T-helper 17 cell (primary cell): Measurements from ENCODE around the gene FHOD3. TPM values are rescaled to one million over a fixed set of nuclear protein-coding genes. Genes with fewer than 3 reads are reported as not detected.

Experiments
- ATAC-seq: fragments of 150-1000 bp; cut with Tn5 transposase; 2 replicates; pipeline ENCODE4 v1.10.0; 2021; ENCODE audit warnings: mild to moderate bottlenecking, moderate library complexity
- DNase-seq, 3 donors: peaks; one replicate each; pipeline versions ENCODE4 v3.0.0 to v3.0.0-alpha.2; 2020 to 2021
- H3K9me3 ChIP-seq: one replicate; pipeline ENCODE4 v1.7.0; 2013; ENCODE audit warnings: low read length, mild to moderate bottlenecking; ENCODE audit not compliant: control insufficient read depth, poor library complexity, severe bottlenecking
- H3K27ac Mint-ChIP-seq: one replicate; pipeline ENCODE4 v1.8.0; 2022; ENCODE audit warnings: mild to moderate bottlenecking, moderate library complexity, mixed read lengths
- H3K27me3 Mint-ChIP-seq: one replicate; pipeline ENCODE4 v1.8.0; 2022; ENCODE audit warnings: mixed read lengths
- H3K36me3 Mint-ChIP-seq: one replicate; pipeline ENCODE4 v1.8.0; 2022; ENCODE audit warnings: low read depth, mixed read lengths
- H3K4me1 Mint-ChIP-seq: one replicate; pipeline ENCODE4 v1.8.0; 2022; ENCODE audit warnings: mild to moderate bottlenecking, mixed read lengths
- H3K4me3 Mint-ChIP-seq: one replicate; pipeline ENCODE4 v1.8.0; 2022; ENCODE audit warnings: mild to moderate bottlenecking, moderate library complexity, mixed read lengths
- total RNA-seq, 4 donors: library from RNA in 2 of 4; stranded (reverse) in 2 of 4; gene quantifications; one replicate each; pipeline ENCODE4 v1.2.3 and lab custom pipeline; 2022 to 2026

Gene FHOD3
- total RNA-seq, 2 donors from 2014 or later: not detected

DNA sequence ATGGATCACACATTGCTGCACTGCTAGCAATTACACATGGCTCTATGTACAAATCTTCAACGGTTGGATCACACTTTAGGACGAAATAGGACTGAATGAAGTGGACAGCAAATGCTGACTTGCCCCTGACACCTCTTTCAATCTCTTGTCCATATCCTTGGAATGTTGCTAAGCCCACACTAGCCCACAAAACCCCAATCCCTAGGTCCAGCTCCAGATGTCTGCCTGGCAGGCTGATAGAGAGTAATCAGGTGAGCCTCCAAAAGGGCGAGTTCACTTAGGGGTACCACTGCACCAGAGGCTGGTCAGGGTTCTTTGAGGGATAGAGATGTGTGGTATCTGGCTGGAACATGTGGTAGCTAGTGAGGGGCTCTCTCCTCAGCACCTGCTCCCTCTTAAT is 18.5 kb upstream of the FHOD3 start:
- Mint-ChIP-seq H3K4me3 (no peak overlapping the region), H3K27me3 (peaks cover 59% of the 10 kb centered on the region), H3K27ac (no peak overlapping the region), H3K4me1 (no peaks in the 10 kb centered on the region), H3K36me3 (peaks cover 2% of the 10 kb centered on the region)
- no peaks in the 10 kb centered on the region for H3K9me3 ChIP-seq
- DNase-seq: no peak
- no peak for ATAC-seq

DNA sequence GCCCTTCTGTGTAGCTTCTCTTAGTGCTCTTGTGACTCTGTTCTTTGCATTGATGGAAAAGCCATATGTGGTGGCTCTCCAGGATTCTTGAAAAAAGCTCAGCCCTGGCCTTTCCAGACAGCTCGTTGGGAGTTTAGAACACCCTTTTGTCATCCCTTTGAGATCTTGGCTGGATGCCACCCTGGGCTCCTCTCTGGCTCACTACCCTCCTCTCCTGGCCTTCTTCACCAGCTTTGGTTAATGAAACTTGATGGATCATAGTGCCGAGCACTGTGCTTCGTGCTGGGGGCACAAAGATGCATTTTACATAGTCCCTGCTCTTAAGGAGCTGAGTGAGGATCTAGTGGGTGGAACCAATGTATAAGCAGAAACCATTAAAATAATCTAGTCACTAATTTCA is 15.6 kb upstream of the FHOD3 start:
- ATAC-seq (no peak), DNase-seq (no peak)
- peaks cover 3% of the 10 kb centered on the region for H3K4me1 Mint-ChIP-seq
- peaks cover 52% of the 10 kb centered on the region for H3K27me3 Mint-ChIP-seq
- H3K36me3 Mint-ChIP-seq: no peaks in the 10 kb centered on the region
- H3K4me3 Mint-ChIP-seq: no peak overlapping the region
- H3K27ac Mint-ChIP-seq: no peak overlapping the region
- H3K9me3 ChIP-seq: no peaks in the 10 kb centered on the region

DNA sequence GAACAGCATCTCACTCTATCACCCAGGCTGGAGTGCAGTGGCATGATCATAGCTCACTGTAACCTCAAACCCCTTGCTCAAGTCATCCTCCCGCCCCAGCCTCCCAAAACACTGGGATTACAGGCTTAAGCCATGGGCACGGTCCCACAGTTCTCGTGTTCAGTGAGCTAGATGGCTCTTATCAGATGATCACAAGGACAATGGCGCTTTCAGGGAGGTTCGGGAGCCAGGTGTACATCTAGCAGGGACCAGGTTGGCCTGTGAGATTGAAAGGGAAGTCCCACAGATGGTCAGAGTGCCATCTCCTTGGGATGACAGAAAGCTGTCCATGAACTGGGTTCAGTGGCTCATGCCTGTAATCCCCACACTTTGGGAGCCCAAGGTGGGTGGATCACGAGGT is 14.1 kb upstream of the FHOD3 start:
- no peak overlapping the region for H3K27ac Mint-ChIP-seq
- peaks cover 3% of the 10 kb centered on the region for H3K4me1 Mint-ChIP-seq
- DNase-seq (no peak), ATAC-seq (no peak)
- peaks cover 53% of the 10 kb centered on the region for H3K27me3 Mint-ChIP-seq
- no peaks in the 10 kb centered on the region for H3K9me3 ChIP-seq
- H3K36me3 Mint-ChIP-seq: no peaks in the 10 kb centered on the region
- no peak overlapping the region for H3K4me3 Mint-ChIP-seq

DNA sequence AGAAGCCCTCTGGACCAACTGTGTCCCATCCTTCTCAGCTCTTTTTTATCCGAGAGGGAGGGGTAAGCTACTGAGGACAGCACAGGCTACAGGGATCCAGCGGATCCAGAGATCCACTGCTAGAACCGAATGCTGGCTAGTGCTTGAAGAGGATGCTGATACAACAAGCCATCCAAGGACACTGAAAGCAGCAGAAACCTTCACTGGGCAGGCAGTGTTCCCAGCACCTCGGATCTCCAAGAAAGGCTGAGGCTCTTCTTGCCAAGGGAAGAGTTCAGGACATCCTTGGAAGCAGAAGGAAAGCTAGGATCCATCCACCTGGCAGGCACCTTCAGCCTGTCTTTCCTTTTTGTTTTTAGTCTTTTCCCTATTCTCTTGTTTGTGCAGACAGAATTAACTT is 13.2 kb upstream of the FHOD3 start:
- peaks cover 50% of the 10 kb centered on the region for H3K27me3 Mint-ChIP-seq
- ATAC-seq: no peak
- peaks cover 2% of the 10 kb centered on the region for H3K9me3 ChIP-seq
- no peak overlapping the region for H3K4me3 Mint-ChIP-seq
- H3K27ac Mint-ChIP-seq: no peak overlapping the region
- H3K4me1 Mint-ChIP-seq: peaks cover 3% of the 10 kb centered on the region
- H3K36me3 Mint-ChIP-seq: no peaks in the 10 kb centered on the region
- no peak for DNase-seq

DNA sequence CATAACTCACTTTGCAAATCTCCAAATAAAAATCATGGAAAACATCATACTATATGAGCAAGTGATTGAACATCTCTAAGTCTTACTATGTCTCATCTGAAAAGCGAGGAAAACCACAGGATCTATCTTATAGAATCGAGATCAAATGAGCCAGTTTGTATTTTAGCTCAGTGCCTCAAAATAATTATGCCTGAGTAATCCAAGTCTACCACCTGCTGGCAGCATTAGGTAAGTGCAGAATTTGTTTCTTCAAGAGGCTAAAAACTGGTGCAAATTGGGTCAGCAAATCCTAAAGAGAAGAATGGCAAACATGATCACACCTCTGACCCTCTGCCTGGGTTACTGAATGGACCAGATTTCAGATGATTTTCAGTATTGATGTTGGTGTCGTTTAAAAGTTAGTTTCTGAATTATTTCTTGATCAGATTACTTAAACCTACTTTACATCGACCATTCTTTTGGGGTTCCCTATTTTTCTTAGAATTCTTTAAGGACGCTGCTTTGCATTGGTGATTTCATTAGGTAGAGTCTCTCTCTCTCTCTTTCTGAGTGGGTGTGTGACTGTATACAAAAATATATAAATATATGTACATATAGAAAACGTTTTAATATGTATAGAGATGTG is 12.7 kb upstream of the FHOD3 start:
- ATAC-seq (peak; percentile 62), DNase-seq (peak in 1 of 3 donors; percentile 21)
- Mint-ChIP-seq H3K27ac (no peak overlapping the region), H3K4me1 (peaks cover 3% of the 10 kb centered on the region), H3K4me3 (no peak overlapping the region), H3K27me3 (peaks cover 50% of the 10 kb centered on the region), H3K36me3 (no peaks in the 10 kb centered on the region)
- peaks cover 2% of the 10 kb centered on the region for H3K9me3 ChIP-seq

DNA sequence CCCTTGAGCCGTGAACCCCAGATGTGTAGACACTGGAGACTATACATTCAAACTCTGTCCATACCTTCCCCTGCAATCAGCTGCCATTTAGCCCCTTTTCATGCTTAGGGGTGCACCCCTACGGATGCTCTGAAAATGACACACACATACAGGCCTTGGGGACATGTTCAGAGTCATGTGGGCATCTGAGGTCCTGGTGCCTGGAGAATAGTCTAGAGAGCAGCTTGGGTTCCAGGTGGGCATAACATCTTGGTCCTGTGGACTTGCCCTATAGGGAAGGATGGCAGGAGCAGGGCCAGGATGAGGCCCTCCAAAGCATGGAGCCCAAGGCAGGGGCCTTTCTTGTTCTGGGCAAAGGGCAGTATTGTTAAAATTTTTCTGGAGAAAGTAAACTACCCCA is 9.9 kb upstream of the FHOD3 start:
- Mint-ChIP-seq H3K27me3 (peaks cover 31% of the 10 kb centered on the region), H3K4me1 (peaks cover 3% of the 10 kb centered on the region), H3K27ac (no peak overlapping the region), H3K36me3 (peaks cover 3% of the 10 kb centered on the region), H3K4me3 (no peak overlapping the region)
- H3K9me3 ChIP-seq: peaks cover 2% of the 10 kb centered on the region
- ATAC-seq (no peak), DNase-seq (no peak)

DNA sequence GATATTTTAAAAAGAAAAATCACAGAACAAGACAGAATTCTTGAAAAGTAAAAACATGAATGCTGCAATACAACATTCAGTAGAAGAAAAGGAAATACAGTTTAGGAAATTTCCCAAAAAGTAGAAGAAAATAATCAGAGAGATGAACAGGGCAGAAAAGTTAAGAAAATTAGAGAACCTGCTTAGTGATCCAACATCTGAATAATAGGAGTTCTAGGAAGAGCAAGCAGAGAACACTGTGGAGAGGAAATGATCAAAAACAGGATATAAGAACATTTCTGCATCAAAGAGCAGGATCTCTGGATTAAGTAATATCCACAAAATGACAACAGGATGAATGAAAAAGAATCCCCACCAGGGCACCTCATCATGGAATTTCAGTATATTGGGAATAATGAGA is 8.8 kb upstream of the FHOD3 start:
- ATAC-seq (no peak), DNase-seq (no peak)
- H3K4me3 Mint-ChIP-seq: no peak overlapping the region
- peaks cover 2% of the 10 kb centered on the region for H3K9me3 ChIP-seq
- H3K27ac Mint-ChIP-seq: no peak overlapping the region
- peaks cover 31% of the 10 kb centered on the region for H3K27me3 Mint-ChIP-seq
- H3K4me1 Mint-ChIP-seq: peaks cover 3% of the 10 kb centered on the region
- H3K36me3 Mint-ChIP-seq: peaks cover 3% of the 10 kb centered on the region

DNA sequence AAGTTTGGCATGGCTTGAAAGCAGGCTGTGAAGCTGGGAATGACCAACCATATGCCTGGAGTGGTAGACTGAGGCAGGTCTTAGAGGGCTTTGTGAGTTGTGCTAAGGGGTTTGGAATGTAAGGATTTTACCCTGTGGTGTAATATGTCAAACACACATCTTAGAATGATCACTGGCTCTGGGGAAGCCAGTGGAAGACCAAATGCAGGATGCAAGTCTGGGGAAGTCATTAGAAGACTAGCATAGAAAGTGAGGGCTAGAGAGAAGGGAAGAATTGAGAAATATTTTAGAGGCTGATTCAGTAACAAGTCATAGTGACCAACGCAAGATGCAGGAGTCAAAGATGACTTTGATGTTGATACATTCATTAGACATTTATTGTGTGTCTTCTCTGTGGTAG is 3.5 kb upstream of the FHOD3 start:
- H3K27ac Mint-ChIP-seq: no peak overlapping the region
- H3K9me3 ChIP-seq: no peaks in the 10 kb centered on the region
- ATAC-seq (no peak), DNase-seq (no peak)
- no peaks in the 10 kb centered on the region for H3K4me1 Mint-ChIP-seq
- no peak overlapping the region for H3K4me3 Mint-ChIP-seq
- H3K27me3 Mint-ChIP-seq: peaks cover 16% of the 10 kb centered on the region
- H3K36me3 Mint-ChIP-seq: peaks cover 3% of the 10 kb centered on the region

DNA sequence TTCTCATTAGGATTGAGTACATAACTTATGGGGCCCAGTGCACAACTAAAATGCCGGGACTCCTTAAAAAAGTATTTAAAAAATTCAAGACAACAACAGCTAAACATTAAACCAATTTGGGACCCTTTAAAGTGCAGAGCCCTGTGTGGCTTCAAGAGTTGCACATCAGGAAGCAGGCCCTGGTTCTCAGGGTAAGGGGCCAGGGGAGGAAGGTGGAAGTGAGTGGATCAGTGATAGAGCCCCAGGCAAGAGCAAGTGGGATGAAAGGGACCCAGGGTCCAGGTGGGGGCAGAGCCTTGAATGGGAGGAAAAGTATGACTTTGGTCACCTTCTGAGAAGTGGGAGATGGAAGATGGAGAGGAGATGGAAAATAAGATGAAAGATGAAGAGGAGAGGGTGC is 2.3 kb upstream of the FHOD3 start:
- H3K27ac Mint-ChIP-seq: no peak overlapping the region
- no peaks in the 10 kb centered on the region for H3K9me3 ChIP-seq
- DNase-seq (no peak), ATAC-seq (no peak)
- peaks cover 17% of the 10 kb centered on the region for H3K27me3 Mint-ChIP-seq
- H3K4me1 Mint-ChIP-seq: no peaks in the 10 kb centered on the region
- peaks cover 3% of the 10 kb centered on the region for H3K36me3 Mint-ChIP-seq
- H3K4me3 Mint-ChIP-seq: no peak overlapping the region

DNA sequence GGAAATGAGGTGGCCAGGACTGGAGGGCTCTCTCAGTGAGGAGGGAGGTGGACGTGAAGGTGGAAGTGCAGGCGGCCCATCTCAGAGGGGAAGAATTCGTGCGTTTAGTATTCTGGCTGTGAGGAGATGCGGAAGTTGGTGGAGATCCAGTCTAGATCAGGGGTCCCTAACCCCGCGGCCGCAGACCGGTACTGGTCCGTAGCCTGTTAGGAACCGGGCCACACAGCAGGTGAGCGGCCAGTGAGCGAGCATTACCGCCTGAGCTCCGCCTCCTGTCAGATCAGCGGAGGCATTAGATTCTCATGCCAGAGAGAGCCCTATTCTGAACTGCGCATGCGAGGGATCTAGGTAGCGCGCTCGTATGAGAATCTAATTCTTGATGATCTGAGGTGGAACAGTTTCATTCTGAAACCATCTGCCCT is 1.6 kb upstream of the FHOD3 start:
- peaks cover 23% of the 10 kb centered on the region for H3K27me3 Mint-ChIP-seq
- no peaks in the 10 kb centered on the region for H3K9me3 ChIP-seq
- no peak for DNase-seq
- no peak for ATAC-seq
- no peak overlapping the region for H3K4me3 Mint-ChIP-seq
- no peaks in the 10 kb centered on the region for H3K4me1 Mint-ChIP-seq
- peaks cover 3% of the 10 kb centered on the region for H3K36me3 Mint-ChIP-seq
- H3K27ac Mint-ChIP-seq: no peak overlapping the region

DNA sequence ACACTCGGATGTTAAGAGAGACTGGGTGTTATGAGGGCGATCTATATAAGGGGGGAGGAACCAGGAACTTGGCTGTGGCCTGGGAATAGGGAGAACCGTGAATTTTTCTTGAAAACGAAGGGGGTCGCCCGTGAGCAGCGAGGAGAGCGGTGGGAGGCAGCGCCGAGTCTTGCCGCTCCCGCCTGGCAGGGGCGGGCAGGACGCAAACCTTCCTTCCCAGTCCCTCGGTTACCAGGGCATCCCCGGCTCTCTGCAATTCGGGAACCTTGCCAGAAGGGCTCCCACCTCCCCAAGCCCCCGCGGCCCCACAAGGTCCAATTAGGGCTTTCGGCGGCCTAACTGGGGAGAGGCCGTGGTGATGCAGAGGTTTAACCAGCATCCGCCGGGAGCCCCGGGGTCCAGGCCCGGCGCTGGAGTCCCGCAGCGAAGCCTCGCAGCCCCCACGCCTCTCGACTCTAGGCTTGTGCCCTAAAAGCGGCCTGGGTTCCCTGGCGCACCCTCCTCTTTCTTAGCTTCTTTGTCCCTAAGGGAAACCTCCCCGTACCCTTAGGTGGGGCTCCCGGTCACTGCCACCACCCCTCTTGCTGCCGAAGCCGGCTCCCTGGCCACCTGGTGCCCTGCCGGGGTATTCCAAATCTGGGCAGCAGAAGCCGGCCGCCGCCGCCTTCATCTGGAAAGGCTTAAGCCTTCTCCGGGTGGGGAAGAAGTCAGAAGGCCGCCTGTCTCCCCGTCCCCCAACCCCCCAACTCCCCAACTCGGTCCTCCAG is 680 bp upstream of the FHOD3 start:
- no peak for ATAC-seq
- H3K27ac Mint-ChIP-seq: no peak overlapping the region

DNA sequence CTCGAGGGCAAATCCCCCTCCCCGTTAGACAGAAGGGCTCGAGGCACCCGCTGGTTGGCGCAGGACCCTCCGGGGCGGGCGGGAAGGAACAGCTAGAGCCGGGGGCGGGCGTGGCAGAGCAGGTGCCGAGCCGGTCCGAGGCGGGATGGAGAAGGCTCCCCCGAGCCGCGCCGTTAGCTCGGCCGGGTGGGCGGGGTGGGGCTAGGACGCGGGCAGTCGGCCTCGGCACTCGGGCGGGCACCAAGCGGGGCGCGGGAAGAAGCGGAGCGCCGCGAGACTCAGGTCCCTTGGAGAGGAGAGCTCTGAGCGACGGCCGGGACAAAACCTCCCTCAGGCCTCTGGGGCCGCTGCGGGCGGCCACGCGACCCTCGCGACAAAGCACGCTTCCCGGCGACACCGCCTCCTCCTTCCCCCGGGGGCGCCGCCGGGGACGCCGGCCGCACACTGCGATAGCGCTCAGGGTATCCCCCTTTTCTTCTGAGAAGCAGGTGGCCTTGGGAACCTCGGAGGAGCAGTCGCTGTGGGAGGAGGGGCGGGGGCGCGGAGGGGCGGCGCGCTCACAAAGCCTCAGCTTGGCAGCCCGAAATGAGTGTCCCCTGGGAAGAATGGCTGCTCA is 721 bp downstream of the FHOD3 start:
- peaks cover 38% of the 10 kb centered on the region for H3K27me3 Mint-ChIP-seq

More for the DNA sequence above, 680 bp upstream of the FHOD3 start:
- Mint-ChIP-seq H3K4me1 (no peaks in the 10 kb centered on the region), H3K36me3 (no peaks in the 10 kb centered on the region), H3K27me3 (peaks cover 28% of the 10 kb centered on the region), H3K4me3 (no peak overlapping the region)
- no peaks in the 10 kb centered on the region for H3K9me3 ChIP-seq
- no peak for DNase-seq

DNA sequence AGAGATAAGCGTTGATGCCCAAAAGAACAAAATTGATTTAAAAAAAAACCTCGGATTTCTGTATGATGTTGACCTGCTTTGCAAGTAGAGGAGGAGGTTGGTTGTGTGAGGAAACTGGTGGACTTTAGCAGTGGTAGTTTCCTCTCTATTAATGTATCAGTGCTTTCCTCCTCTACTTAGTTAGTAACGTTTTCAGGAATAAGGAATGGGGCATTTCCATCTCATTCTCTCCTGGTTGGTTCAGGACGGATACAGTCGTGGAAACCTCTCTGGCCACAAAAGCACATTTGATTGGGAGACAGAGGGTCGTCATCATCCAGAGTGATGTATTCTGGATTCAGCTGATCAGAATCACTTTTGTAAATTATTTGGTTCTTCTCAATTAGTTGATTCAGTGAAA is 1.5 kb downstream of the FHOD3 start:
- DNase-seq (no peak), ATAC-seq (no peak)
- H3K9me3 ChIP-seq: no peaks in the 10 kb centered on the region
- no peak overlapping the region for H3K27ac Mint-ChIP-seq
- H3K36me3 Mint-ChIP-seq: no peaks in the 10 kb centered on the region
- no peaks in the 10 kb centered on the region for H3K4me1 Mint-ChIP-seq
- peaks cover 46% of the 10 kb centered on the region for H3K27me3 Mint-ChIP-seq
- H3K4me3 Mint-ChIP-seq: peak overlapping the region; percentile 43

More for the DNA sequence above, 721 bp downstream of the FHOD3 start:
- Mint-ChIP-seq H3K36me3 (no peaks in the 10 kb centered on the region), H3K4me1 (no peaks in the 10 kb centered on the region), H3K27ac (no peak overlapping the region), H3K4me3 (peak overlapping the region; percentile 12)
- no peak for ATAC-seq
- H3K9me3 ChIP-seq: no peaks in the 10 kb centered on the region
- no peak for DNase-seq
